Ascending aorta (tissue), 2 donors: ENCODE results near the gene PHKG2. TPM values are rescaled to one million over a fixed set of nuclear protein-coding genes. Genes with fewer than 3 reads are reported as not detected.

ENCODE experiments used
- DNase-seq, 2 donors: peaks; one replicate each; pipeline ENCODE4 v3.0.0-alpha.2; 2019; ENCODE audit warnings: low spot score in 2 of 2
- H3K27ac ChIP-seq, 2 donors: fragments of 200-600 bp; sonication (generic); one replicate each; pipeline ENCODE4 v1.5.1; 2016 to 2017; ENCODE audit warnings: mild to moderate bottlenecking in 1 of 2
- H3K27me3 ChIP-seq: fragments of 200-600 bp; sonication (generic); one replicate; pipeline ENCODE4 v1.5.1; 2017
- H3K36me3 ChIP-seq, 2 donors: fragments of 200-600 bp; sonication (generic); one replicate each; pipeline ENCODE4 v1.5.1; 2016
- H3K4me1 ChIP-seq, 2 donors: fragments of 200-600 bp; sonication (generic); one replicate each; pipeline ENCODE4 v1.5.1; 2016 to 2017; ENCODE audit warnings: mild to moderate bottlenecking in 1 of 2
- H3K4me3 ChIP-seq, 2 donors: fragments of 200-600 bp; sonication (generic); one replicate each; pipeline ENCODE4 v1.5.1; 2016 to 2017; ENCODE audit warnings: mild to moderate bottlenecking in 1 of 2
- H3K9me3 ChIP-seq, 2 donors: fragments of 200-600 bp; sonication (generic); one replicate each; pipeline ENCODE4 v1.5.1; 2016
- CTCF ChIP-seq, 3 experiments: fragments of 200-600 bp in 2 of 3; fragments of 450-650 bp in 1 of 3; sonication (generic) in 2 of 3; IDR thresholded peaks; one replicate each; pipeline ENCODE4 v1.5.1; 2016 to 2019; ENCODE audit warnings: antibody characterized with exemption in 3 of 3, mild to moderate bottlenecking in 1 of 3, moderate library complexity in 1 of 3
- intact Hi-C: fragments of 100-400 bp; cut with DNase I; formaldehyde crosslinking; loops from one replicate; pipeline ENCODE4 v1.15.1; 2023
- total RNA-seq: library from RNA; depleted of rRNA; stranded (reverse); fragments of >200 nt; gene quantifications from one replicate; pipeline ENCODE4 v1.1.0, GENCODE V29; 2016

Gene PHKG2
- total RNA-seq, 1 donor from 2014 or later: 78.8 TPM

- no peaks in the 10 kb centered on the region for H3K27me3 ChIP-seq
- H3K4me1 ChIP-seq: peaks cover 16 to 20% of the 10 kb centered on the region in 2 donors
- H3K27ac ChIP-seq: peak overlapping the region; percentile 89 to 96
- intact Hi-C loops: loop anchor here (1.0 kb wide), 2 partner anchors 15 to 65 kb away; partner anchors contain the start of gene PHKG2
- DNase-seq: no peak
- H3K9me3 ChIP-seq: no peaks in the 10 kb centered on the region
- peak overlapping the region; percentile 85 to 88 for H3K4me3 ChIP-seq
- no peak for TF ChIP-seq CTCF (IDR thresholded peaks at IDR 0.05)
- peaks cover 43 to 46% of the 10 kb centered on the region in 2 donors for H3K36me3 ChIP-seq
Observed at GRCh38 chr16:30762991-30763725, 14.9 kb downstream of the PHKG2 start.

GRCh38 chr16:30764086-30764485, 15.9 kb downstream of the PHKG2 start:
- Histone ChIP-seq H3K9me3 (no peaks in the 10 kb centered on the region), H3K36me3 (peaks cover 52 to 56% of the 10 kb centered on the region in 2 donors), H3K4me1 (peaks cover 16 to 20% of the 10 kb centered on the region in 2 donors), H3K4me3 (peak overlapping the region in 1 of 2 donors; percentile 85), H3K27me3 (no peaks in the 10 kb centered on the region), H3K27ac (no peak overlapping the region)
- intact Hi-C loops: no loop called here
- no peak for TF ChIP-seq CTCF (IDR thresholded peaks at IDR 0.05)
- no peak for DNase-seq

- Histone ChIP-seq H3K4me3 (no peak overlapping the region), H3K27me3 (no peaks in the 10 kb centered on the region), H3K4me1 (peaks cover 16 to 20% of the 10 kb centered on the region in 2 donors), H3K36me3 (peaks cover 61 to 64% of the 10 kb centered on the region in 2 donors), H3K9me3 (no peaks in the 10 kb centered on the region), H3K27ac (no peak overlapping the region)
- DNase-seq: no peak
- intact Hi-C loops: no loop called here
- TF ChIP-seq CTCF (IDR thresholded peaks at IDR 0.05): no peak
Observed at GRCh38 chr16:30764816-30765465, 16.7 kb downstream of the PHKG2 start.

GRCh38 chr16:30766206-30766932, 18.1 kb downstream of the PHKG2 start:
- Histone ChIP-seq H3K27me3 (no peaks in the 10 kb centered on the region), H3K27ac (no peak overlapping the region), H3K4me1 (peaks cover 11 to 14% of the 10 kb centered on the region in 2 donors), H3K36me3 (peaks cover 74 to 78% of the 10 kb centered on the region in 2 donors), H3K4me3 (no peak overlapping the region), H3K9me3 (no peaks in the 10 kb centered on the region)
- no peak for DNase-seq
- no peak for TF ChIP-seq CTCF (IDR thresholded peaks at IDR 0.05)
- intact Hi-C loops: no loop called here

GRCh38 chr16:30766933-30767284, 18.7 kb downstream of the PHKG2 start:
- peaks cover 80 to 84% of the 10 kb centered on the region in 2 donors for H3K36me3 ChIP-seq

More at GRCh38 chr16:30766933-30767284, 18.7 kb downstream of the PHKG2 start:
- Histone ChIP-seq H3K4me3 (no peak overlapping the region), H3K27me3 (no peaks in the 10 kb centered on the region), H3K9me3 (no peaks in the 10 kb centered on the region), H3K4me1 (peaks cover 9 to 14% of the 10 kb centered on the region in 2 donors), H3K27ac (no peak overlapping the region)
- intact Hi-C loops: no loop called here
- TF ChIP-seq CTCF (IDR thresholded peaks at IDR 0.05): no peak
- no peak for DNase-seq
